H1 (cell line): Measurements from ENCODE around the gene OR8A1. TPM values are rescaled to one million over a fixed set of nuclear protein-coding genes. Genes with fewer than 3 reads are reported as not detected.

Experiments used
- polyA plus RNA-seq, 7 experiments: library from polyadenylated mRNA; depleted of rRNA in 3 of 7; stranded (reverse) in 5 of 7; unstranded in 2 of 7; fragments of >200 nt in 5 of 7; fragments of 200-250 nt in 2 of 7; gene quantifications; 1 replicate in 5 of 7; 2 replicates in 1 of 7; 4 replicates in 1 of 7; pipeline versions ENCODE4 v1.2.1 to v1.2.3, GENCODE V29; 2011 to 2013; ENCODE audit warnings: missing spikeins in 2 of 7, mixed read lengths in 2 of 7
- small RNA-seq: library from polyadenylated mRNA; stranded (forward); fragments of <200 nt; extraction: miRNeasy Mini kit (QIAGEN cat#:217004); gene quantifications from one replicate; pipeline ENCODE3, GENCODE V24; 2013; ENCODE audit not compliant: insufficient read depth
- total RNA-seq: library from RNA; stranded (reverse); fragmentation: NEBNext Ultra II Directional; extraction: Animal tissue kit (Norgen Biotek cat#: 25700); gene quantifications from 2 replicates; pipeline ENCODE4 v1.2.1, GENCODE V29; 2021

The OR8A1 gene
- total and polyA plus RNA-seq, 2 of the 8 experiments (the other 6 are each of a cell fraction or from before 2014, with no cell fraction given) = not detected

Small RNA genes within 50 kb of the gene (small RNA-seq; reads per million reads assigned to genes)
- not detected for gene OR8A3P

Other genes with a start within 250 kb of the OR8A1 start
- not detected in 2 replicates for gene OR8D2, start 249.8 kb upstream of the OR8A1 start, total RNA-seq
- gene OR8D2, start 249.8 kb upstream of the OR8A1 start, polyA plus RNA-seq (2011; rRNA removed) = not detected in 2 replicates
- not detected in 2 replicates for gene OR8B2, start 185.5 kb upstream of the OR8A1 start, total RNA-seq
- not detected in 2 replicates for gene OR8B2, start 185.5 kb upstream of the OR8A1 start, polyA plus RNA-seq (2011; rRNA removed)
- gene OR8B3, start 171.0 kb upstream of the OR8A1 start, total RNA-seq = not detected in 2 replicates
- not detected in 2 replicates for gene OR8B3, start 171.0 kb upstream of the OR8A1 start, polyA plus RNA-seq (2011; rRNA removed)
- not detected in 2 replicates for gene OR8B4, start 145.1 kb upstream of the OR8A1 start, total RNA-seq
- not detected in 2 replicates for gene OR8B4, start 145.1 kb upstream of the OR8A1 start, polyA plus RNA-seq (2011; rRNA removed)
- not detected in 2 replicates for gene OR8B8, start 124.3 kb upstream of the OR8A1 start, total RNA-seq
- not detected in 2 replicates for gene OR8B8, start 124.3 kb upstream of the OR8A1 start, polyA plus RNA-seq (2011; rRNA removed)
- gene OR8B12, start 26.3 kb upstream of the OR8A1 start, total RNA-seq = not detected in 2 replicates
- not detected in 2 replicates for gene OR8B12, start 26.3 kb upstream of the OR8A1 start, polyA plus RNA-seq (2011; rRNA removed)
- gene PANX3, start 41.4 kb downstream of the OR8A1 start, total RNA-seq = not detected in 2 replicates
- gene PANX3, start 41.4 kb downstream of the OR8A1 start, polyA plus RNA-seq (2011; rRNA removed) = not detected in 2 replicates
- 22.7 and 26.7 TPM in 2 replicates for gene TBRG1, start 52.9 kb downstream of the OR8A1 start, total RNA-seq
- 13.6 and 16.3 TPM in 2 replicates for gene TBRG1, start 52.9 kb downstream of the OR8A1 start, polyA plus RNA-seq (2011; rRNA removed)
- 1.7 and 2.3 TPM in 2 replicates for gene SIAE, start 103.7 kb downstream of the OR8A1 start, total RNA-seq
- 1.9 and 3.7 TPM in 2 replicates for gene SIAE, start 103.7 kb downstream of the OR8A1 start, polyA plus RNA-seq (2011; rRNA removed)
- 4.2 and 5.2 TPM in 2 replicates for gene SPA17, start 103.9 kb downstream of the OR8A1 start, total RNA-seq
- 1.8 and 3.7 TPM in 2 replicates for gene SPA17, start 103.9 kb downstream of the OR8A1 start, polyA plus RNA-seq (2011; rRNA removed)
- gene NRGN, start 169.9 kb downstream of the OR8A1 start, total RNA-seq = 0.60 and 0.75 TPM in 2 replicates
- gene NRGN, start 169.9 kb downstream of the OR8A1 start, polyA plus RNA-seq (2011; rRNA removed) = 1.0 and 1.5 TPM in 2 replicates
- not detected in 2 replicates for gene VSIG2, start 182.3 kb downstream of the OR8A1 start, total RNA-seq
- gene VSIG2, start 182.3 kb downstream of the OR8A1 start, polyA plus RNA-seq (2011; rRNA removed) = 0.18 and 0.35 TPM in 2 replicates
- 0.17 TPM in 1 of 2 replicates, not detected in the other for gene ESAM, start 192.3 kb downstream of the OR8A1 start, total RNA-seq
- gene ESAM, start 192.3 kb downstream of the OR8A1 start, polyA plus RNA-seq (2011; rRNA removed) = 0.09 and 0.19 TPM in 2 replicates
- 15.9 and 17.3 TPM in 2 replicates for gene MSANTD2, start 230.4 kb downstream of the OR8A1 start, total RNA-seq
- gene MSANTD2, start 230.4 kb downstream of the OR8A1 start, polyA plus RNA-seq (2011; rRNA removed) = 5.6 and 8.2 TPM in 2 replicates